ENCODE measurements around the gene MMP19.

Gene MMP19

GRCh38 chr12:55812088-55812487, 30.6 kb downstream of the MMP19 start:
- no peak for DNase-seq

GRCh38 chr12:55809274-55809673, 33.5 kb downstream of the MMP19 start:
- no peak for DNase-seq

- no peak for DNase-seq
Measured at GRCh38 chr12:55806982-55807381, 35.8 kb downstream of the MMP19 start.

GRCh38 chr12:55797550-55797949, 45.2 kb downstream of the MMP19 start:
- DNase-seq, result no peak

GRCh38 chr12:55797068-55797467, 45.7 kb downstream of the MMP19 start:
- DNase-seq, result no peak

- DNase-seq, result no peak
Measured at GRCh38 chr12:55795950-55796349, 46.8 kb downstream of the MMP19 start.

GRCh38 chr12:55789893-55790292, 52.8 kb downstream of the MMP19 start:
- DNase-seq, result no peak

- DNase-seq, result no peak
Measured at GRCh38 chr12:55789171-55789570, 53.6 kb downstream of the MMP19 start.

GRCh38 chr12:55788546-55788945, 54.2 kb downstream of the MMP19 start:
- no peak for DNase-seq

Measured in activated CD4-positive, alpha-beta T cell treated with anti-CD3 and anti-CD28 coated beads for 48 hours (primary cell).